Fibroblast of pulmonary artery (primary cell): Measurements from ENCODE around the gene BBOF1.

Experiments used
- DNase-seq: peaks from one replicate; pipeline ENCODE4 v3.0.0-alpha.2; 2010; ENCODE audit warnings: low read depth
- H3K4me3 ChIP-seq: replicated peaks from 2 replicates; pipeline ENCODE4 v1.5.1; 2011; ENCODE audit warnings: low read depth, mild to moderate bottlenecking, control low read depth, low read length, moderate library complexity
- CTCF ChIP-seq: IDR thresholded peaks from 2 replicates; pipeline ENCODE4 v1.5.1; 2011; ENCODE audit warnings: mild to moderate bottlenecking, control low read depth, low read length, inconsistent platforms; ENCODE audit errors: missing control alignments

The BBOF1 gene

GRCh38 chr14:74034572-74034971 is 15.4 kb downstream of the BBOF1 start:
- no peak overlapping the region for H3K4me3 ChIP-seq
- DNase-seq = no peak
- TF ChIP-seq CTCF = no peak

GRCh38 chr14:74035556-74035955 is 16.4 kb downstream of the BBOF1 start:
- no peak for TF ChIP-seq CTCF
- no peak overlapping the region for H3K4me3 ChIP-seq
- DNase-seq = peak; percentile 30

GRCh38 chr14:74038020-74038859 is 19.1 kb downstream of the BBOF1 start:
- peak; percentile 64 for TF ChIP-seq CTCF
- DNase-seq = peak; percentile 78
- H3K4me3 ChIP-seq = no peak overlapping the region

- no peak overlapping the region for H3K4me3 ChIP-seq
- DNase-seq = no peak
- no peak for TF ChIP-seq CTCF
Observed at GRCh38 chr14:74042296-74042695, 23.1 kb downstream of the BBOF1 start.

- no peak for DNase-seq
- H3K4me3 ChIP-seq = no peak overlapping the region
- TF ChIP-seq CTCF = no peak
Observed at GRCh38 chr14:74045522-74045921, 26.4 kb downstream of the BBOF1 start.

GRCh38 chr14:74048281-74048680 is 29.1 kb downstream of the BBOF1 start:
- no peak for TF ChIP-seq CTCF
- no peak overlapping the region for H3K4me3 ChIP-seq
- no peak for DNase-seq

- TF ChIP-seq CTCF = no peak
- H3K4me3 ChIP-seq = no peak overlapping the region
- no peak for DNase-seq
Observed at GRCh38 chr14:74049876-74050495, 30.8 kb downstream of the BBOF1 start.
